WTC11 (cell line): ENCODE data around the gene IAH1. TPM values are rescaled to one million over a fixed set of nuclear protein-coding genes. Genes with fewer than 3 reads are reported as not detected.

Experiments used
- ATAC-seq: fragments of 200-7000 bp; cut with Tn5 transposase; 2 replicates; pipeline ENCODE4 v1.10.0; 2021; ENCODE audit warnings: mild to moderate bottlenecking, moderate library complexity
- CTCF ChIA-PET: fragments of 300-600 bp; sonication (Branson Sonifier 250); formaldehyde crosslinking; loops from one replicate; lab custom pipeline; 2021; ENCODE audit warnings: antibody characterized with exemption; lab: Charles Lee
- POLR2A ChIA-PET: fragments of 350-600 bp; sonication (Branson Sonifier 250); formaldehyde crosslinking; loops from one replicate; lab custom pipeline; 2021; ENCODE audit warnings: antibody characterized with exemption; lab: Charles Lee
- DNase-seq: peaks from one replicate; pipeline ENCODE4 v3.0.0; 2021; ENCODE audit warnings: low spot score
- H3K27ac Mint-ChIP-seq: 2 replicates; pipeline ENCODE4 v1.8.0; 2021; ENCODE audit warnings: mixed read lengths
- H3K27me3 Mint-ChIP-seq: 2 replicates; pipeline ENCODE4 v1.8.0; 2021; ENCODE audit warnings: low read depth, mild to moderate bottlenecking, moderate library complexity, mixed read lengths
- H3K36me3 Mint-ChIP-seq: 2 replicates; pipeline ENCODE4 v1.8.0; 2021; ENCODE audit warnings: mixed read lengths
- H3K4me1 Mint-ChIP-seq: 2 replicates; pipeline ENCODE4 v1.8.0; 2022; ENCODE audit warnings: mixed read lengths
- H3K4me3 Mint-ChIP-seq: 2 replicates; pipeline ENCODE4 v1.8.0; 2021; ENCODE audit warnings: mild to moderate bottlenecking, moderate library complexity, mixed read lengths
- H3K9me3 Mint-ChIP-seq: 2 replicates; pipeline ENCODE4 v1.8.0; 2021; ENCODE audit warnings: mixed read lengths
- CDX4 ChIP-seq: fragments of 250-450 bp; sonication (Bioruptor Pico); IDR thresholded peaks from 2 replicates; pipeline ENCODE4 v1.9.0; 2021; ENCODE audit warnings: moderate library complexity, mild to moderate bottlenecking, inconsistent platforms, borderline replicate concordance
- E2F5 ChIP-seq: sonication (generic); formaldehyde crosslinking; IDR thresholded peaks from 2 replicates; pipeline ENCODE4 v1.8.1; 2022; ENCODE audit warnings: mild to moderate bottlenecking, moderate library complexity, missing genetic modification reagents
- ELF4 ChIP-seq: sonication (generic); formaldehyde crosslinking; IDR thresholded peaks from 2 replicates; pipeline ENCODE4 v1.8.1; 2022; ENCODE audit warnings: low read depth, mild to moderate bottlenecking, moderate library complexity, missing genetic modification reagents
- ESRRA ChIP-seq: sonication (generic); formaldehyde crosslinking; IDR thresholded peaks from 2 replicates; pipeline ENCODE4 v1.8.1; 2022; ENCODE audit warnings: mild to moderate bottlenecking, missing genetic modification reagents, borderline replicate concordance
- GABPB1 ChIP-seq: sonication (generic); formaldehyde crosslinking; IDR thresholded peaks from 2 replicates; pipeline ENCODE4 v1.8.1; 2023; ENCODE audit warnings: mild to moderate bottlenecking, missing genetic modification reagents
- JUN ChIP-seq: sonication (generic); formaldehyde crosslinking; IDR thresholded peaks from 2 replicates; pipeline ENCODE4 v1.8.0; 2023; ENCODE audit warnings: mild to moderate bottlenecking, missing genetic modification reagents
- MXD4 ChIP-seq: fragments of 250-450 bp; sonication (Bioruptor Pico); IDR thresholded peaks from 2 replicates; pipeline ENCODE4 v1.8.0; 2021; ENCODE audit warnings: mild to moderate bottlenecking, moderate library complexity, borderline replicate concordance
- MYBL2 ChIP-seq: sonication (generic); formaldehyde crosslinking; IDR thresholded peaks from 2 replicates; pipeline ENCODE4 v1.8.1; 2023; ENCODE audit warnings: mild to moderate bottlenecking, moderate library complexity, missing genetic modification reagents
- NFATC4 ChIP-seq: fragments of 250-450 bp; sonication (Bioruptor Pico); IDR thresholded peaks from 2 replicates; pipeline ENCODE4 v1.9.0; 2021; ENCODE audit warnings: mild to moderate bottlenecking
- RORB ChIP-seq: fragments of 250-450 bp; sonication (Bioruptor Pico); IDR thresholded peaks from 2 replicates; pipeline ENCODE4 v1.9.0; 2021; ENCODE audit warnings: mild to moderate bottlenecking
- TCF7 ChIP-seq: sonication (generic); formaldehyde crosslinking; IDR thresholded peaks from 2 replicates; pipeline ENCODE4 v1.8.0; 2022; ENCODE audit warnings: mild to moderate bottlenecking, low read depth, missing genetic modification reagents, moderate library complexity
- ZBTB43 ChIP-seq: sonication (generic); formaldehyde crosslinking; IDR thresholded peaks from 2 replicates; pipeline ENCODE4 v1.8.1; 2023; ENCODE audit warnings: mild to moderate bottlenecking, missing genetic modification reagents
- ZNF219 ChIP-seq: sonication (generic); formaldehyde crosslinking; IDR thresholded peaks from 2 replicates; pipeline ENCODE4 v1.8.0; 2023; ENCODE audit warnings: missing genetic modification reagents, mild to moderate bottlenecking, borderline replicate concordance
- ZNF281 ChIP-seq: sonication (generic); formaldehyde crosslinking; IDR thresholded peaks from 2 replicates; pipeline ENCODE4 v1.8.0; 2023; ENCODE audit warnings: mild to moderate bottlenecking, missing genetic modification reagents
- ZNF317 ChIP-seq: sonication (generic); formaldehyde crosslinking; IDR thresholded peaks from 2 replicates; pipeline ENCODE4 v1.8.1; 2023; ENCODE audit warnings: low read depth, mild to moderate bottlenecking, moderate library complexity, missing genetic modification reagents, borderline replicate concordance
- ZNF396 ChIP-seq: fragments of 250-450 bp; sonication (Bioruptor Pico); IDR thresholded peaks from 2 replicates; pipeline ENCODE4 v1.8.0; 2021; ENCODE audit warnings: mild to moderate bottlenecking, moderate library complexity, borderline replicate concordance
- total RNA-seq: library from RNA; stranded (reverse); gene quantifications from 3 replicates; pipeline ENCODE4 v1.2.3, GENCODE V29; 2021
- TF ChIP-seq, protein P1 (sequence below): sonication (generic); formaldehyde crosslinking; IDR thresholded peaks from 2 replicates; pipeline ENCODE4 v1.8.1; 2023; ENCODE audit warnings: mild to moderate bottlenecking, missing genetic modification reagents
- TF ChIP-seq, protein P2 (sequence below): fragments of 250-450 bp; sonication (Bioruptor Pico); IDR thresholded peaks from 2 replicates; pipeline ENCODE4 v2.1.2; 2022; ENCODE audit warnings: mild to moderate bottlenecking, moderate library complexity

Gene IAH1
- total RNA-seq, 1 experiment from 2014 or later: 14.4 TPM

DNA sequence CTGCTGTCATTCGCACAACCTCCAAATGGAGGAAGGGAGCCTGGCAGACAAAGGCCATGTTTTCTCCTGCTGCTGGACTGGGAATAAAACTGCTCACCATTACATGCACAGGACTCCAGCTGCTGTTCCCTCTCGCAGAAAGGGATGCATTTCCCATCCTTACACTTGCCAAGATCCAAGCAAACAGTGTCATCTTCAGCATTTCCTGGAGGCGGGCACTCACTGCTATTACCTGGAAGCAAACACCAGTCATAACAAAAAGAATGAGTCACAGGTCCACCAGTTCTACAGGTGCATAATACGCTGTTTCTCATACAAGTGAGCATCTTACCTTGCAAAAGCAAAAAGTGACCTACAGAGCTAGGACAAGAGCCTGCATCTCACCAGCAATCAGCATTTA lies 22.7 kb downstream of the IAH1 start:
- DNase-seq (no peak), ATAC-seq (peak; percentile 46; the same call in 1 of the 2 replicates)
- H3K36me3 Mint-ChIP-seq: peaks cover 55% of the 10 kb centered on the region
- POLR2A ChIA-PET: no interaction called here
- H3K4me3 Mint-ChIP-seq: no peak overlapping the region
- H3K4me1 Mint-ChIP-seq: 0 out of 2 replicates have a peak, but pooled peaks cover 5% of the 10 kb centered on the region
- peak overlapping the region; percentile 37; the same call in 1 of the 2 replicates for H3K27ac Mint-ChIP-seq
- CTCF ChIA-PET: no interaction called here
- TF ChIP-seq GABPB1 (CRISPR knock-in tag) (no peak), E2F5 (CRISPR knock-in tag) (no peak), MYBL2 (no peak), NFATC4 (no peak), RORB (no peak), JUN (CRISPR knock-in tag) (no peak), ZNF396 (no peak), ZNF317 (CRISPR knock-in tag) (no peak), ZNF281 (no peak), ZNF219 (CRISPR knock-in tag) (no peak), ESRRA (CRISPR knock-in tag) (no peak), CDX4 (CRISPR knock-in tag) (no peak), TCF7 (CRISPR knock-in tag) (no peak), ELF4 (CRISPR knock-in tag) (no peak)
- TF ChIP-seq, protein P1, sequence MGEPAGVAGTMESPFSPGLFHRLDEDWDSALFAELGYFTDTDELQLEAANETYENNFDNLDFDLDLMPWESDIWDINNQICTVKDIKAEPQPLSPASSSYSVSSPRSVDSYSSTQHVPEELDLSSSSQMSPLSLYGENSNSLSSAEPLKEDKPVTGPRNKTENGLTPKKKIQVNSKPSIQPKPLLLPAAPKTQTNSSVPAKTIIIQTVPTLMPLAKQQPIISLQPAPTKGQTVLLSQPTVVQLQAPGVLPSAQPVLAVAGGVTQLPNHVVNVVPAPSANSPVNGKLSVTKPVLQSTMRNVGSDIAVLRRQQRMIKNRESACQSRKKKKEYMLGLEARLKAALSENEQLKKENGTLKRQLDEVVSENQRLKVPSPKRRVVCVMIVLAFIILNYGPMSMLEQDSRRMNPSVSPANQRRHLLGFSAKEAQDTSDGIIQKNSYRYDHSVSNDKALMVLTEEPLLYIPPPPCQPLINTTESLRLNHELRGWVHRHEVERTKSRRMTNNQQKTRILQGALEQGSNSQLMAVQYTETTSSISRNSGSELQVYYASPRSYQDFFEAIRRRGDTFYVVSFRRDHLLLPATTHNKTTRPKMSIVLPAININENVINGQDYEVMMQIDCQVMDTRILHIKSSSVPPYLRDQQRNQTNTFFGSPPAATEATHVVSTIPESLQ (CRISPR knock-in tag): no peak
- TF ChIP-seq, all 79 proteins: peak for 0
- Mint-ChIP-seq H3K27me3 (no peaks in the 10 kb centered on the region), H3K9me3 (no peaks in the 10 kb centered on the region)

GRCh38 chr2:9498210-9498609 lies 23.9 kb downstream of the IAH1 start:
- CTCF ChIA-PET: no interaction called here
- POLR2A ChIA-PET: no interaction called here
- Mint-ChIP-seq H3K4me3 (no peak overlapping the region), H3K27ac (peak overlapping the region; percentile 71; the same call in 1 of the 2 replicates), H3K36me3 (peaks cover 53% of the 10 kb centered on the region), H3K27me3 (no peaks in the 10 kb centered on the region), H3K4me1 (0 out of 2 replicates have a peak, but pooled peaks cover 5% of the 10 kb centered on the region), H3K9me3 (no peaks in the 10 kb centered on the region)
- ATAC-seq (no peak), DNase-seq (no peak)
- no peak for TF ChIP-seq MXD4 (CRISPR knock-in tag)

DNA sequence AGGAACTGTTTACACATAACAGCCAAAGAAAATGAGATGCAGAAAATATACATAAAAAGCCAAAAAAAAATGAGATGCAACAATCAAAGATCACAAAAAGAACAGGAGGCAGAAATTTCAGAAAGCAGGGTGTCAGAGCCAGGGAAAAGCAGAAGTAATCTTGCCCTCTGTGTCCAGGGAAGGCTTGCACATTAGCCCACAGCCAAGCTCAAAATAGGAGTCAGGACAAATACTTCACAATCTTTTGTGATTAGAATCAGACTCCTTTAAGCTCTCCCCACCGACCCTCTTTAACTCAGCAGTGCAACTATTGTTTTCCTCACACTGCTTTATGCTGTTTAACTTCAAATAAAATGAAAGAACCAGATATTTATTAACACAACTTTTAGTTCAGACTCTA lies 34.6 kb downstream of the IAH1 start:
- Mint-ChIP-seq H3K27me3 (no peaks in the 10 kb centered on the region), H3K36me3 (peaks cover 26% of the 10 kb centered on the region), H3K4me3 (no peak overlapping the region), H3K27ac (no peak overlapping the region), H3K4me1 (no peaks in the 10 kb centered on the region), H3K9me3 (no peaks in the 10 kb centered on the region)
- DNase-seq (no peak), ATAC-seq (no peak)
- ChIA-PET CTCF (no interaction called here), POLR2A (no interaction called here)
- TF ChIP-seq, protein P2, sequence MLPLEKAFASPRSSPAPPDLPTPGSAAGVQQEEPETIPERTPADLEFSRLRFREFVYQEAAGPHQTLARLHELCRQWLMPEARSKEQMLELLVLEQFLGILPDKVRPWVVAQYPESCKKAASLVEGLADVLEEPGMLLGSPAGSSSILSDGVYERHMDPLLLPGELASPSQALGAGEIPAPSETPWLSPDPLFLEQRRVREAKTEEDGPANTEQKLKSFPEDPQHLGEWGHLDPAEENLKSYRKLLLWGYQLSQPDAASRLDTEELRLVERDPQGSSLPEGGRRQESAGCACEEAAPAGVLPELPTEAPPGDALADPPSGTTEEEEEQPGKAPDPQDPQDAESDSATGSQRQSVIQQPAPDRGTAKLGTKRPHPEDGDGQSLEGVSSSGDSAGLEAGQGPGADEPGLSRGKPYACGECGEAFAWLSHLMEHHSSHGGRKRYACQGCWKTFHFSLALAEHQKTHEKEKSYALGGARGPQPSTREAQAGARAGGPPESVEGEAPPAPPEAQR (CRISPR knock-in tag): no peak
- TF ChIP-seq ZNF317 (CRISPR knock-in tag) (no peak), ZNF219 (CRISPR knock-in tag) (no peak), ZNF281 (no peak), ZBTB43 (CRISPR knock-in tag) (no peak)
